GM23248 (cell line): ENCODE measurements around the gene PIP4K2A. TPM values are rescaled to one million over a fixed set of nuclear protein-coding genes. Genes with fewer than 3 reads are reported as not detected.

Experiments used
- DNase-seq: peaks from one replicate; pipeline ENCODE4 v3.0.0-alpha.2; 2015
- H2AFZ ChIP-seq: fragments of 200-600 bp; sonication (generic); 2 replicates; pipeline ENCODE4 v1.6.1; 2016; ENCODE audit warnings: antibody characterized with exemption
- H3F3A ChIP-seq: fragments of 200-600 bp; sonication (generic); 2 replicates; pipeline ENCODE4 v1.6.1; 2016; ENCODE audit warnings: mild to moderate bottlenecking, antibody characterized with exemption, mixed run types; ENCODE audit not compliant: insufficient read depth
- H3K27ac ChIP-seq: fragments of 200-600 bp; sonication (generic); 2 replicates; pipeline ENCODE4 v1.5.1; 2016; ENCODE audit warnings: mild to moderate bottlenecking
- H3K27me3 ChIP-seq: fragments of 200-600 bp; sonication (generic); replicated peaks from 2 replicates; pipeline ENCODE4 v1.6.1; 2016; ENCODE audit warnings: mild to moderate bottlenecking; ENCODE audit not compliant: insufficient read depth
- H3K36me3 ChIP-seq: fragments of 200-600 bp; sonication (generic); 2 replicates; pipeline ENCODE4 v1.6.1; 2016; ENCODE audit warnings: low read depth, mild to moderate bottlenecking
- H3K4me1 ChIP-seq: fragments of 200-600 bp; sonication (generic); 2 replicates; pipeline ENCODE4 v1.6.1; 2016; ENCODE audit warnings: mild to moderate bottlenecking; ENCODE audit not compliant: insufficient read depth
- H3K4me2 ChIP-seq: fragments of 200-600 bp; sonication (generic); one replicate; pipeline ENCODE4 v1.6.1; 2016; ENCODE audit warnings: mild to moderate bottlenecking; ENCODE audit not compliant: unreplicated experiment
- H3K4me3 ChIP-seq: fragments of 200-600 bp; sonication (generic); 2 replicates; pipeline ENCODE4 v1.5.1; 2016; ENCODE audit warnings: mild to moderate bottlenecking
- H3K79me2 ChIP-seq: fragments of 200-600 bp; sonication (generic); 2 replicates; pipeline ENCODE4 v1.6.1; 2016; ENCODE audit warnings: mild to moderate bottlenecking; ENCODE audit not compliant: insufficient read depth
- H3K9ac ChIP-seq: fragments of 200-600 bp; sonication (generic); 2 replicates; pipeline ENCODE4 v1.6.1; 2016; ENCODE audit warnings: mild to moderate bottlenecking
- H3K9me2 ChIP-seq: fragments of 200-600 bp; sonication (generic); 2 replicates; pipeline ENCODE4 v1.6.1; 2016; ENCODE audit warnings: mixed run types, mild to moderate bottlenecking, moderate library complexity; ENCODE audit not compliant: insufficient read depth
- H3K9me3 ChIP-seq: fragments of 200-600 bp; sonication (generic); one replicate; pipeline ENCODE4 v1.6.1; 2017; ENCODE audit warnings: low read depth
- H4K20me1 ChIP-seq: fragments of 200-600 bp; sonication (generic); 2 replicates; pipeline ENCODE4 v1.6.0; 2016; ENCODE audit not compliant: insufficient read depth
- EZH2 ChIP-seq: fragments of 200-600 bp; sonication (generic); IDR thresholded peaks from 2 replicates; pipeline ENCODE4 v1.6.1; 2018; ENCODE audit warnings: antibody characterized with exemption, mild to moderate bottlenecking; ENCODE audit not compliant: insufficient read depth, poor library complexity, severe bottlenecking
- EZH2phosphoT487 ChIP-seq: fragments of 200-600 bp; sonication (generic); IDR thresholded peaks from 2 replicates; pipeline ENCODE4 v1.6.1; 2018; ENCODE audit warnings: antibody characterized with exemption, moderate library complexity, mild to moderate bottlenecking, low read depth; ENCODE audit not compliant: insufficient read depth
- WGBS, 2 experiments: methylation state at CpG; one replicate each; pipeline ENCODE4 v1.1.6; 2015 to 2017; ENCODE audit warnings: low lambda C conversion rate in 2 of 2, low coverage in 1 of 2; ENCODE audit errors: missing lambda C conversion rate in 2 of 2; 5-methylcytosine and 5-hydroxymethylcytosine counted together
- in situ Hi-C: fragments of 300-500 bp; cut with MboI; formaldehyde crosslinking; loops from 2 replicates; pipeline ENCODE4 v1.15.0; 2020
- polyA plus RNA-seq: library from polyadenylated mRNA; unstranded; fragments of >200 nt; fragmentation: Nextera tagmentation; extraction: Ambion mirVana; gene quantifications from 2 replicates; pipeline ENCODE4 v1.2.1, GENCODE V29; 2016
- total RNA-seq: library from RNA; depleted of rRNA; stranded (reverse); fragments of >200 nt; shearing (Covaris generic); gene quantifications from 2 replicates; pipeline ENCODE4 v1.2.3, GENCODE V29; 2014

PIP4K2A gene
- total and polyA plus RNA-seq, 2 experiments from 2014 or later: 19.8 to 26.9 TPM

GRCh38 chr10:22557321-22557720 lies 157.1 kb downstream of the PIP4K2A start:
- H3K4me3 ChIP-seq: no peak overlapping the region
- H4K20me1 ChIP-seq: no peaks in the 10 kb centered on the region
- H3F3A ChIP-seq: no peaks in the 10 kb centered on the region
- TF ChIP-seq EZH2phosphoT487 (no peak), EZH2 (no peak)
- H3K9ac ChIP-seq: no peak overlapping the region
- H3K4me2 ChIP-seq: no peak overlapping the region
- H3K27me3 ChIP-seq: no peaks in the 10 kb centered on the region
- DNase-seq: no peak
- no peaks in the 10 kb centered on the region for H3K9me3 ChIP-seq
- 83 to 86% methylated on average over 1 of the region's 1 CpG for WGBS, 2 experiments
- H3K79me2 ChIP-seq: no peaks in the 10 kb centered on the region
- H3K9me2 ChIP-seq: no peaks in the 10 kb centered on the region
- no peak overlapping the region for H3K27ac ChIP-seq
- peaks cover 11% of the 10 kb centered on the region; the same call in 1 of the 2 replicates for H3K4me1 ChIP-seq
- H2AFZ ChIP-seq: no peak overlapping the region
- in situ Hi-C loops: loop anchor here (25.0 kb wide), 1 partner anchor 545 kb away; the partner anchor contains the start of gene DNAJC1
- H3K36me3 ChIP-seq: no peaks in the 10 kb centered on the region

- 97 to 98% methylated on average over 6 of the region's 6 CpGs for WGBS, 2 experiments
- H3K4me1 ChIP-seq: peaks cover 11% of the 10 kb centered on the region; the same call in 1 of the 2 replicates
Observed at GRCh38 chr10:22556774-22557173, 157.6 kb downstream of the PIP4K2A start.

GRCh38 chr10:22554461-22555182 lies 159.8 kb downstream of the PIP4K2A start:
- Histone ChIP-seq H3K9me3 (no peaks in the 10 kb centered on the region), H3F3A (no peaks in the 10 kb centered on the region), H3K27ac (peak overlapping the region; percentile 59), H3K36me3 (no peaks in the 10 kb centered on the region; the same call in 1 of the 2 replicates), H3K4me1 (peaks cover 11% of the 10 kb centered on the region; the same call in 1 of the 2 replicates), H3K27me3 (no peaks in the 10 kb centered on the region), H3K4me2 (peak overlapping the region; percentile 66), H3K9me2 (no peaks in the 10 kb centered on the region), H3K79me2 (no peaks in the 10 kb centered on the region), H3K4me3 (peak overlapping the region; percentile 34), H2AFZ (peak overlapping the region; percentile 71), H3K9ac (peak overlapping the region; percentile 70), H4K20me1 (no peaks in the 10 kb centered on the region)
- peak; percentile 81 for DNase-seq
- in situ Hi-C loops: loop anchor here (25.0 kb wide), 1 partner anchor 542 kb away; the partner anchor contains the start of gene DNAJC1
- WGBS, 2 experiments: 14 to 22% methylated on average over 29 of the region's 29 CpGs
- TF ChIP-seq EZH2phosphoT487 (no peak), EZH2 (no peak)

More at GRCh38 chr10:22556774-22557173, 157.6 kb downstream of the PIP4K2A start:
- Histone ChIP-seq H3K27ac (no peak overlapping the region), H3K9me3 (no peaks in the 10 kb centered on the region), H3K9me2 (no peaks in the 10 kb centered on the region), H3K79me2 (no peaks in the 10 kb centered on the region), H3F3A (no peaks in the 10 kb centered on the region), H3K4me2 (no peak overlapping the region), H3K36me3 (no peaks in the 10 kb centered on the region; the same call in 1 of the 2 replicates), H4K20me1 (no peaks in the 10 kb centered on the region), H3K9ac (no peak overlapping the region), H3K4me3 (no peak overlapping the region), H3K27me3 (no peaks in the 10 kb centered on the region), H2AFZ (no peak overlapping the region)
- TF ChIP-seq EZH2phosphoT487: no peak
- in situ Hi-C loops: loop anchor here (25.0 kb wide), 1 partner anchor 544 kb away; the partner anchor contains the start of gene DNAJC1
- DNase-seq: no peak

DNA sequence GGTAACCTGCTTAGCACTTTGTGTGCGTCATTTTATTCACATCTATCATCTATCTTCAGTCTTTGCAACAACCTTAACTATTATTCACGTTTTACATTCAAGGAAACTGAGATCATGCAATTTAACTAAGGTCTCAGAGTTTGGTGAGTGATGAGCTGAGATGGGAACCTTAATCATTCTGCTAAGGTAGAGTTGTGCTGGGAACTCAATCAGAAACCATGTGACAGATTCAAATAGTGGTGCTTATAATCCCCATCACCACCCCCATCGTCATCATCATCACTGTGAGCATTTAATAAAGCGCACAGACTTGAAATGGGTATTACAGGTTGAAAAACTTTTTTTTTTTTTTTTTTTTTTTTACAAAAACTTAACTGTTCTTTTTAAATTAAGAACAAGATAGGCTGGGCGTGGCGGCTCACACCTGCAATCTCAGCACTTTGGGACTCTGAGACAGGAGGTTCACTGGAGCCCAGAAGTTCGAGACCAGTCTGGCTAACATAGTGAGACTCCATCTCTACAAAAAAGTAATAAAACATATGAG lies 160.9 kb downstream of the PIP4K2A start:
- no peak for DNase-seq
- no peaks in the 10 kb centered on the region for H3K27me3 ChIP-seq
- H3F3A ChIP-seq: no peaks in the 10 kb centered on the region
- peaks cover under 1% of the 10 kb centered on the region; the same call in 1 of the 2 replicates for H3K36me3 ChIP-seq
- TF ChIP-seq EZH2: no peak
- TF ChIP-seq EZH2phosphoT487: no peak
- H3K4me3 ChIP-seq: no peak overlapping the region
- no peaks in the 10 kb centered on the region for H4K20me1 ChIP-seq
- in situ Hi-C loops: loop anchor here (25.0 kb wide), 1 partner anchor 541 kb away; the partner anchor contains the start of gene DNAJC1
- WGBS, 2 experiments: 92% methylated on average over 7 of the region's 7 CpGs
- H3K4me2 ChIP-seq: no peak overlapping the region
- no peaks in the 10 kb centered on the region for H3K79me2 ChIP-seq
- H3K27ac ChIP-seq: no peak overlapping the region
- H2AFZ ChIP-seq: no peak overlapping the region
- H3K9me2 ChIP-seq: no peaks in the 10 kb centered on the region
- peaks cover 11% of the 10 kb centered on the region; the same call in 1 of the 2 replicates for H3K4me1 ChIP-seq
- no peaks in the 10 kb centered on the region for H3K9me3 ChIP-seq
- no peak overlapping the region for H3K9ac ChIP-seq
